K562 (cell line): ENCODE measurements around the gene PRKAR1B. TPM values are rescaled to one million over a fixed set of nuclear protein-coding genes. Genes with fewer than 3 reads are reported as not detected.

Experiments
- ATAC-seq: fragments of 200-7000 bp; cut with Tn5 transposase; 3 replicates; pipeline ENCODE4 v1.9.1; 2020; ENCODE audit warnings: moderate library complexity
- BruUV-seq: library from RNA; stranded (reverse); fragments of 400-500 nt; replicated peaks from 2 replicates; lab custom pipeline; 2021; lab: Mats Ljungman, UMichigan
- CTCF ChIA-PET: fragments of 300-600 bp; formaldehyde crosslinking; extraction: SDS; loops from one replicate; lab custom pipeline; 2021; ENCODE audit warnings: low intra/inter-chr PET ratio; lab: Yijun Ruan, JAX
- POLR2A ChIA-PET: fragments of 300-600, 350-650 bp; sonication (Branson Sonifier 250); formaldehyde crosslinking; extraction: SDS; loops from one replicate; lab custom pipeline; 2021; ENCODE audit warnings: antibody characterized with exemption, inconsistent platforms; lab: Yijun Ruan, JAX
- DNase-seq, 4 experiments: peaks; one replicate each; pipeline versions ENCODE4 v3.0.0 to v3.0.0-alpha.2; 2011 to 2018; ENCODE audit warnings: low spot score in 3 of 4, mixed read lengths in 3 of 4; ENCODE audit errors: extremely low read depth in 1 of 4
- FAIRE-seq: peaks from 2 replicates; lab custom pipeline; 2011; peaks lifted over from hg19 to GRCh38; lab: Jason Lieb, UNC
- H2AFZ ChIP-seq: 2 replicates; pipeline ENCODE4 v1.6.0; 2011; ENCODE audit warnings: low read depth, low read length, control low read depth, inconsistent platforms
- H3K27ac ChIP-seq: fragments of 200-600 bp; 3 replicates; pipeline ENCODE4 v1.8.0; 2011; ENCODE audit warnings: low read depth, mild to moderate bottlenecking, control low read depth, inconsistent platforms, low read length, moderate library complexity, mixed read lengths; ENCODE audit errors: extremely low read depth
- H3K27me3 ChIP-seq, 2 experiments: fragments of 300-600 bp in 1 of 2; 2 replicates in 1 of 2; 3 replicates in 1 of 2; pipeline versions ENCODE4 v1.6.0 to v1.8.0; 2011; ENCODE audit warnings: inconsistent platforms in 2 of 2, low read length in 2 of 2, mild to moderate bottlenecking in 1 of 2, mixed read lengths in 1 of 2, moderate library complexity in 1 of 2; ENCODE audit not compliant: control insufficient read depth in 2 of 2, insufficient read depth in 2 of 2
- H3K36me3 ChIP-seq: fragments of 300-600 bp; 3 replicates; pipeline ENCODE4 v1.8.0; 2011; ENCODE audit warnings: mild to moderate bottlenecking, low read length, inconsistent platforms; ENCODE audit not compliant: control insufficient read depth, insufficient read depth
- H3K4me1 ChIP-seq, 2 experiments: fragments of 200-600 bp in 1 of 2; replicated peaks in 1 of 2; 2 replicates in 1 of 2; 3 replicates in 1 of 2; pipeline versions ENCODE4 v1.5.1 to v1.8.0; 2011; ENCODE audit warnings: inconsistent platforms in 2 of 2, low read length in 2 of 2, mild to moderate bottlenecking in 1 of 2, mixed read lengths in 1 of 2, moderate library complexity in 1 of 2; ENCODE audit not compliant: control insufficient read depth in 2 of 2, insufficient read depth in 2 of 2
- H3K4me2 ChIP-seq: 2 replicates; pipeline ENCODE4 v1.6.1; 2011; ENCODE audit warnings: low read length, control low read depth, inconsistent platforms, mixed read lengths; ENCODE audit not compliant: insufficient read depth
- H3K4me3 ChIP-seq: fragments of 200-600 bp; sonication (generic), shearing (Covaris generic); 2 replicates; pipeline ENCODE4 v1.5.1; 2016; ENCODE audit warnings: control low read depth, inconsistent platforms
- H3K79me2 ChIP-seq: fragments of 200-600 bp; 3 replicates; pipeline ENCODE4 v1.8.0; 2011; ENCODE audit warnings: low read length, inconsistent platforms; ENCODE audit not compliant: control insufficient read depth, insufficient read depth
- H3K9ac ChIP-seq, 2 experiments: 2 replicates each; pipeline versions ENCODE4 v1.6.0 to v1.6.1; 2011; ENCODE audit warnings: low read depth in 2 of 2, low read length in 2 of 2, control low read depth in 1 of 2, inconsistent platforms in 1 of 2, mild to moderate bottlenecking in 1 of 2, mixed read lengths in 1 of 2; ENCODE audit not compliant: insufficient read depth in 1 of 2
- H3K9me1 ChIP-seq: one replicate; pipeline ENCODE4 v1.6.0; 2011; ENCODE audit warnings: inconsistent platforms, mild to moderate bottlenecking, low read length, moderate library complexity; ENCODE audit not compliant: control insufficient read depth, insufficient read depth
- H3K9me3 ChIP-seq: replicated peaks from 2 replicates; pipeline ENCODE4 v1.5.1; 2011; ENCODE audit warnings: low read depth, low read length, inconsistent platforms; ENCODE audit not compliant: control insufficient read depth, insufficient read depth
- H4K20me1 ChIP-seq: replicated peaks from 2 replicates; pipeline ENCODE4 v1.6.1; 2011; ENCODE audit warnings: low read length, inconsistent platforms, mixed read lengths; ENCODE audit not compliant: control insufficient read depth, insufficient read depth
- ADNP ChIP-seq: fragments of 200-800 bp; sonication (Bioruptor generic); IDR thresholded peaks from 2 replicates; pipeline ENCODE4 v1.6.1; 2016; ENCODE audit warnings: missing genetic modification characterization, missing compliant biosample characterization
- CBFA2T3 ChIP-seq: fragments of 450-650 bp; IDR thresholded peaks from 2 replicates; pipeline ENCODE4 v1.6.1; 2017
- COPS2 ChIP-seq: fragments of 450-650 bp; conservative IDR thresholded peaks from 2 replicates; pipeline ENCODE4 v1.6.1; 2016; ENCODE audit warnings: mild to moderate bottlenecking, moderate library complexity
- GABPA ChIP-seq: fragments of 200-800 bp; sonication (Bioruptor generic); conservative IDR thresholded peaks from 2 replicates; pipeline ENCODE4 v1.6.1; 2016; ENCODE audit warnings: low read depth, missing genetic modification characterization, missing compliant biosample characterization
- TBL1XR1 ChIP-seq, 2 experiments: IDR thresholded peaks; 2 replicates each; pipeline ENCODE4 v1.6.1; 2012; ENCODE audit warnings: improper control_type of control experiment in 2 of 2, low read length in 2 of 2, mild to moderate bottlenecking in 1 of 2
- ZFP36 ChIP-seq: fragments of 150-350 bp; IDR thresholded peaks from 2 replicates; pipeline ENCODE4 v1.6.1; 2018; ENCODE audit warnings: low read length, low read depth; ENCODE audit not compliant: partially characterized antibody
- ZFX ChIP-seq: sonication (generic); formaldehyde crosslinking; IDR thresholded peaks from 2 replicates; pipeline ENCODE4 v1.8.0; 2022; ENCODE audit warnings: mild to moderate bottlenecking, missing genetic modification reagents, moderate library complexity
- WGBS: fragments of 100-300 bp; shearing (Covaris generic); methylation state at CpG from one replicate; pipeline ENCODE4 v1.1.6; 2016; ENCODE audit warnings: low coverage, mixed read lengths; ENCODE audit not compliant: insufficient coverage; ENCODE audit errors: missing lambda C conversion rate; 5-methylcytosine and 5-hydroxymethylcytosine counted together
- in situ Hi-C: fragments of 300-500 bp; cut with MboI; formaldehyde crosslinking; loops from 4 replicates; pipeline ENCODE4 v1.15.0; 2018; ENCODE audit warnings: inconsistent platforms, mixed read lengths
- intact Hi-C: fragments of 100-400 bp; cut with micrococcal nuclease; formaldehyde crosslinking; loops from 2 replicates; pipeline ENCODE4 v1.14.2; 2022
- polyA plus RNA-seq, 8 experiments: library from polyadenylated mRNA; depleted of rRNA in 4 of 8; stranded (reverse) in 5 of 8; unstranded in 3 of 8; fragments of >200 nt; fragmentation: Nextera tagmentation in 2 of 8; fragmentation: Illumina TruSeq in 1 of 8; extraction: Ambion mirVana in 2 of 8; extraction: Trizol in 1 of 8; gene quantifications; 2 replicates each; pipeline versions ENCODE4 v1.2.1 to v1.2.3, GENCODE V29; 2011 to 2014; ENCODE audit warnings: inconsistent platforms in 1 of 8, missing spikeins in 1 of 8
- total RNA-seq, 7 experiments: library from RNA; depleted of rRNA in 6 of 7; stranded (reverse); fragments of >200 nt in 6 of 7; fragmentation: Illumina TruSeq in 2 of 7; extraction: Trizol in 2 of 7; gene quantifications; 2 replicates each; pipeline versions ENCODE4 v1.2.1 to v1.2.3, GENCODE V29; 2011 to 2021; ENCODE audit warnings: low replicate concordance in 1 of 7
- TF ChIP-seq, protein P1 (sequence below): fragments of 250-450 bp; sonication (Bioruptor Pico); IDR thresholded peaks from 2 replicates; pipeline ENCODE4 v1.8.0; 2021; ENCODE audit warnings: borderline replicate concordance, mild to moderate bottlenecking, moderate library complexity; ENCODE audit not compliant: poor library complexity, severe bottlenecking
- TF ChIP-seq, protein P2 (sequence below): fragments of 250-450 bp; sonication (Bioruptor Pico); IDR thresholded peaks from 2 replicates; pipeline ENCODE4 v1.4.0; 2020

Gene PRKAR1B
- total and polyA plus RNA-seq, 9 of the 15 experiments (the other 6 are each of a cell fraction or from before 2014, with no cell fraction given): 0.99 to 30.5 (median 12.7) TPM

GRCh38 chr7:726084-726853, 812 bp downstream of the PRKAR1B start, which contains the start of gene DNAAF5 (continued):
- TF ChIP-seq GABPA (tag) (peak; percentile 97), TBL1XR1 (IDR thresholded peaks at IDR 0.05; ENCODE audit: low read length in 2 of 2) (no peak), ZFX (CRISPR knock-in tag) (peak; percentile 86), CBFA2T3 (no peak), COPS2 (no peak)
- TF ChIP-seq, protein P1, sequence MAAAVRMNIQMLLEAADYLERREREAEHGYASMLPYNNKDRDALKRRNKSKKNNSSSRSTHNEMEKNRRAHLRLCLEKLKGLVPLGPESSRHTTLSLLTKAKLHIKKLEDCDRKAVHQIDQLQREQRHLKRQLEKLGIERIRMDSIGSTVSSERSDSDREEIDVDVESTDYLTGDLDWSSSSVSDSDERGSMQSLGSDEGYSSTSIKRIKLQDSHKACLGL (CRISPR knock-in tag): peak; percentile 95

GRCh38 chr7:725223-726005, 1.7 kb downstream of the PRKAR1B start:
- BruUV-seq: no TSS peak
- TF ChIP-seq ADNP (tag) (peak; percentile 84), ZFP36 (no peak)
- TF ChIP-seq, protein P2, sequence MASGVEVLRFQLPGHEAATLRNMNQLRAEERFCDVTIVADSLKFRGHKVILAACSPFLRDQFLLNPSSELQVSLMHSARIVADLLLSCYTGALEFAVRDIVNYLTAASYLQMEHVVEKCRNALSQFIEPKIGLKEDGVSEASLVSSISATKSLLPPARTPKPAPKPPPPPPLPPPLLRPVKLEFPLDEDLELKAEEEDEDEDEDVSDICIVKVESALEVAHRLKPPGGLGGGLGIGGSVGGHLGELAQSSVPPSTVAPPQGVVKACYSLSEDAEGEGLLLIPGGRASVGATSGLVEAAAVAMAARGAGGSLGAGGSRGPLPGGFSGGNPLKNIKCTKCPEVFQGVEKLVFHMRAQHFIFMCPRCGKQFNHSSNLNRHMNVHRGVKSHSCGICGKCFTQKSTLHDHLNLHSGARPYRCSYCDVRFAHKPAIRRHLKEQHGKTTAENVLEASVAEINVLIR: no peak

More at GRCh38 chr7:725223-726005, 1.7 kb downstream of the PRKAR1B start:
- FAIRE-seq (peak; percentile 99), ATAC-seq (peak; percentile 60), DNase-seq (peak in 3 of 4 experiments; percentile 8 to 88 (median 75))
- H3K79me2 ChIP-seq: peaks cover 66% of the 10 kb centered on the region
- H3K4me2 ChIP-seq: peak overlapping the region; percentile 85
- no peaks in the 10 kb centered on the region for H3K9me1 ChIP-seq
- peaks cover 31% of the 10 kb centered on the region for H3K9me3 ChIP-seq
- peaks cover 23 to 38% of the 10 kb centered on the region in 2 experiments; a peak in 4 of 5 replicates for H3K4me1 ChIP-seq
- peak overlapping the region; percentile 67; the same call in 1 of the 2 replicates for H2AFZ ChIP-seq
- intact Hi-C loops (loop anchor here (2.0 to 5.0 kb wide), 2 partner anchors 87 to 147 kb away; no protein-coding TSS in a partner anchor), in situ Hi-C loops (no loop called here)
- WGBS: 26% methylated on average over 8 of the region's 8 CpGs
- peak overlapping the region; percentile 86 for H3K27ac ChIP-seq
- no peaks in the 10 kb centered on the region for H3K27me3 ChIP-seq
- H3K4me3 ChIP-seq: peak overlapping the region; percentile 86
- peak overlapping the region in 1 of 2 experiments; percentile 84; a peak in 2 of 4 replicates for H3K9ac ChIP-seq
- ChIA-PET CTCF (no interaction called here), POLR2A (interaction anchor here (0.6 kb wide), 2 partner anchors 80 to 91 kb away, joined by 3 read pairs; no protein-coding TSS in a partner anchor)
- H4K20me1 ChIP-seq: 0 out of 2 replicates have a peak, but pooled peaks cover 4% of the 10 kb centered on the region
- H3K36me3 ChIP-seq: peaks cover 52% of the 10 kb centered on the region
